Activated naive CD4-positive, alpha-beta T cell treated with anti-CD3 and anti-CD28 coated beads, Interleukin-2, amount 50 U/mL, for 72 hours (primary cell): ENCODE measurements around the gene SNRNP70. TPM values are rescaled to one million over a fixed set of nuclear protein-coding genes. Genes with fewer than 3 reads are reported as not detected.
A peak's percentile ranks its signal among the peaks of the same experiment; 100 is the strongest.
"Not testable (repeated sequence)": the region's sequence is repeated elsewhere in the genome, so short reads cannot be mapped to it uniquely, and the experiment has no call there.

ENCODE experiments used
- ATAC-seq, 2 donors: fragments of 150-1000 bp; cut with Tn5 transposase; 2 replicates each; pipeline ENCODE4 v1.10.0; 2021; ENCODE audit warnings: mild to moderate bottlenecking in 2 of 2, moderate library complexity in 2 of 2
- DNase-seq, 2 donors: peaks; one replicate each; pipeline ENCODE4 v3.0.0; 2021 to 2022; ENCODE audit warnings: low spot score in 2 of 2
- H3K27ac Mint-ChIP-seq, 2 donors: one replicate each; pipeline ENCODE4 v1.8.0; 2022; ENCODE audit warnings: mild to moderate bottlenecking in 2 of 2, mixed read lengths in 2 of 2
- H3K36me3 Mint-ChIP-seq, 2 donors: one replicate each; pipeline ENCODE4 v1.8.0; 2022; ENCODE audit warnings: mixed read lengths in 2 of 2
- H3K9me3 Mint-ChIP-seq, 2 donors: one replicate each; pipeline ENCODE4 v1.8.0; 2022; ENCODE audit warnings: mixed read lengths in 2 of 2
- total RNA-seq, 2 donors: library from RNA; stranded (reverse); gene quantifications; one replicate each; pipeline ENCODE4 v1.2.3, GENCODE V29; 2022

Gene SNRNP70
- total RNA-seq, 2 donors from 2014 or later: 127 to 233 TPM

- no peak for ATAC-seq
- H3K9me3 Mint-ChIP-seq: peaks cover 0 to 7% of the 10 kb centered on the region in 2 donors
Observed at GRCh38 chr19:49125025-49125731, 39.9 kb downstream of the SNRNP70 start.

GRCh38 chr19:49126575-49126974 is 41.3 kb downstream of the SNRNP70 start:
- Mint-ChIP-seq H3K27ac (no peak overlapping the region), H3K36me3 (peaks cover 0 to 7% of the 10 kb centered on the region in 2 donors), H3K9me3 (peaks cover 0 to 7% of the 10 kb centered on the region in 2 donors)
- no peak for DNase-seq
- no peak for ATAC-seq

More at GRCh38 chr19:49125025-49125731, 39.9 kb downstream of the SNRNP70 start:
- H3K27ac Mint-ChIP-seq: no peak overlapping the region
- no peak for DNase-seq
- H3K36me3 Mint-ChIP-seq: peaks cover 0 to 7% of the 10 kb centered on the region in 2 donors

GRCh38 chr19:49127225-49127624 is 42.0 kb downstream of the SNRNP70 start:
- not testable (repeated sequence) for H3K36me3 Mint-ChIP-seq, ATAC-seq, H3K9me3 Mint-ChIP-seq, DNase-seq, H3K27ac Mint-ChIP-seq

GRCh38 chr19:49127674-49128544 is 42.7 kb downstream of the SNRNP70 start:
- ATAC-seq: peak; percentile 94 to 96
- H3K36me3 Mint-ChIP-seq: peaks cover 0 to 7% of the 10 kb centered on the region in 2 donors
- DNase-seq: peak; percentile 95 to 97
- H3K9me3 Mint-ChIP-seq: peaks cover 0 to 7% of the 10 kb centered on the region in 2 donors
- H3K27ac Mint-ChIP-seq: peak overlapping the region; percentile 35 to 92

GRCh38 chr19:49128545-49129237 is 43.4 kb downstream of the SNRNP70 start:
- H3K36me3 Mint-ChIP-seq: peaks cover 0 to 7% of the 10 kb centered on the region in 2 donors
- ATAC-seq: no peak
- H3K9me3 Mint-ChIP-seq: peaks cover 0 to 7% of the 10 kb centered on the region in 2 donors
- DNase-seq: no peak
- peak overlapping the region in 1 of 2 donors; percentile 35 for H3K27ac Mint-ChIP-seq

GRCh38 chr19:49129238-49129583 is 44.0 kb downstream of the SNRNP70 start:
- Mint-ChIP-seq H3K36me3 (peaks cover 0 to 7% of the 10 kb centered on the region in 2 donors), H3K27ac (no peak overlapping the region), H3K9me3 (peaks cover 0 to 7% of the 10 kb centered on the region in 2 donors)
- DNase-seq (no peak), ATAC-seq (no peak)

- peaks cover 0 to 7% of the 10 kb centered on the region in 2 donors for H3K9me3 Mint-ChIP-seq
- ATAC-seq (no peak), DNase-seq (no peak)
- H3K36me3 Mint-ChIP-seq: peaks cover 0 to 16% of the 10 kb centered on the region in 2 donors
- H3K27ac Mint-ChIP-seq: no peak overlapping the region
Observed at GRCh38 chr19:49130325-49130724, 45.1 kb downstream of the SNRNP70 start.

- Mint-ChIP-seq H3K27ac (no peak overlapping the region), H3K9me3 (peaks cover 0 to 7% of the 10 kb centered on the region in 2 donors), H3K36me3 (peaks cover 0 to 12% of the 10 kb centered on the region in 2 donors)
- ATAC-seq: peak; percentile 3 to 53
- DNase-seq: no peak
Observed at GRCh38 chr19:49132974-49133609, 47.8 kb downstream of the SNRNP70 start.

DNA sequence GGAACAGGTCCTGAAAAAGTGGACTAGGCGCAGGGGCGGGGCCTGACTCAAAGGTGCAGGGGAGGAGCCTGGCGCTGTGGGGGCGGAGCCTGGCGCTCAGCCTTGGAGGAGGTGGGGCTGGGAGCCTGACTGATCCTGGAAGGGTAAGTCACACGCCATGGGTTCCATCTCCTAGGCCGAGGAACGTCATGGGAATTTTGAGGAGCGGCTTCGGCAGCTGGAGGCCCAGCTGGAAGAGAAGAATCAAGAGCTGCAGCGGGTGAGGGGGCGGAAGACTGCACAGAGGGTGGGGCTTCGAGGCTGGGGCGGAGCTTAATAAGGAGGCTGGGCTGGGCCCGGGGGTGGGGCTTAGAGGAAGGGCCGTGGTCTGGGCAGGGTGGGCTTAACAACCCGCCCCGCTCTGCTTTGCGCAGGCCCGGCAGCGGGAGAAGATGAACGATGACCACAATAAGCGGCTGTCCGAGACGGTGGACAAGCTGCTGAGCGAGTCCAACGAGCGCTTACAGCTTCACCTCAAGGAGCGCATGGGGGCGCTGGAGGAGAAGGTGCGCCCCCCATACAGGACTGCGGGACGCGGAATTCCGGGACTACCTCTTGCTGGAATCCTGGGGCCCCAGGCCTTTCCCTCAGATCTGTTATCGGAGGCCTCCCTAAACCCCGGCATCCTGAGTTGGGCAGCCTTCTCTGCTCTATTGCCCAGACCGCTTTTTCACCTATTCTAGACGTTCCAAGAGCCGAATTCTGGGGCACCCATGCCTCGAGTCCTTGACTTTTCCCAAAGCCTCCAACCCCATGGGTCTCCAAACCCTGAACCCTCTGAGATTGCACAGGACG is 48.6 kb downstream of the SNRNP70 start:
- peak; percentile 56 to 78 for ATAC-seq

DNA sequence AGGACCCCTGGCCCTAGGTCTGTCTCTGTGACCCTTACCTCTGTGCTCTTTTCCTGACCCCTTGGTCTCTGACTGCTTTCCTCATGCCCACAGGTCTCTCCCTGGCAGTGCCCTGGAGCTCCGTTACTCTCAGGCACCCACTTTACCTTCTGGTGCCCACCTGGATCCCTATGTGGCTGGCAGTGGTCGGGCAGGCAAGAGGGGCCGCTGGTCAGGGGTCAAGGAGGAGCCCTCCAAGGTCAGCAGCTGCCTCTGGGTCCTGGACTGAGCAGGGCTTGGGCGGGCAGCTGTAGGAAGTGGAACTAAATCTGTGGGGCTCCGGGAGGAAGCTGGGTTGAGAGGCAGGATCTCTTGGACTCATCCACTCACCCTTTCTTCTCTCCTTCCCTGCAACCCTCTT is 50.4 kb downstream of the SNRNP70 start:
- no peak for DNase-seq

More for the DNA sequence above, 48.6 kb downstream of the SNRNP70 start:
- H3K9me3 Mint-ChIP-seq: peaks cover 0 to 3% of the 10 kb centered on the region in 2 donors
- H3K27ac Mint-ChIP-seq: no peak overlapping the region
- peak in 1 of 2 donors; percentile 71 for DNase-seq
- H3K36me3 Mint-ChIP-seq: peaks cover 0 to 9% of the 10 kb centered on the region in 2 donors

GRCh38 chr19:49136771-49137171 is 51.5 kb downstream of the SNRNP70 start:
- no peak for ATAC-seq
- no peaks in the 10 kb centered on the region for H3K9me3 Mint-ChIP-seq
- no peak for DNase-seq
- H3K36me3 Mint-ChIP-seq: peaks cover 0 to 9% of the 10 kb centered on the region in 2 donors
- no peak overlapping the region for H3K27ac Mint-ChIP-seq

More for the DNA sequence above, 50.4 kb downstream of the SNRNP70 start:
- Mint-ChIP-seq H3K36me3 (peaks cover 0 to 9% of the 10 kb centered on the region in 2 donors), H3K9me3 (no peaks in the 10 kb centered on the region), H3K27ac (no peak overlapping the region)
- no peak for ATAC-seq

DNA sequence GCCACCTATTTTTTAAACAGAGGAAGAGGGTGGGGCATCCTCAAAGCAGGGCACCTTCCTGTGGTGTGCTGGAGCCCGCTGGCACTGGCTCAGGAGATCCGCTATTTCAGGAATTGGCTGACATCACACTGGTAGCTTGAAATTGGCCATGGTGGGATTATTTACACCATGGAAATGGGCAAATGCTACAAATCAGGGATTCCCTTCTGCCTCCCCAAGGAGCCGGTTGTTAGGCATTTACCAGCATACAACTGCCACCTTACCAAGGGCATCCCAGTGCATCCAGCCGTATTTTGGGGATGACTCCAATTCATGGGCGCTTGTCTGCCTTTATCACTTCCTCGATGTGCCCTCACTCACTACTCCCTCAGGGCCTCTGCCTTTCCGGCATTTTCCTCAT is 55.7 kb downstream of the SNRNP70 start:
- no peak for DNase-seq
- Mint-ChIP-seq H3K36me3 (no peaks in the 10 kb centered on the region), H3K27ac (no peak overlapping the region), H3K9me3 (no peaks in the 10 kb centered on the region)
- no peak for ATAC-seq

DNA sequence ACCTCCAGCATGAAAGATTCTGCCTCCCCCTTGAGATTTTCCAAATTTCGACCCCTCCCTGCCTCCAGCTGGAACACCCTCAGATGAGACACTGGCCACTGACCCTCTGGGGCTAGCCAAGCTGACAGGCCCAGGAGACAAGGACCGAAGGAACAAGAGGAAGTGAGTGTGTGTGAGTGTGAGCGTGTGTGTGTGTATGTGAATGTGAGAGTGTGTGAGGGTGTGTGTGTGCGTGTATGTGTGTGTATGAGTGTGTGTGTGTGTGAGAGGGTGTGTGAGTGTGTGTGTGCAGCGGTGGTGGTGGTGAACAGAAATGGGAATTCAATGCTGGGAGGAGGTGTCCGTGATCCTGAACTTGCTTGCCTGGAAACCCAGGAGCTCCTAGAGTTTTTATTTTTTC is 56.1 kb downstream of the SNRNP70 start:
- no peak overlapping the region for H3K27ac Mint-ChIP-seq
- no peak for ATAC-seq
- H3K36me3 Mint-ChIP-seq: no peaks in the 10 kb centered on the region
- no peaks in the 10 kb centered on the region for H3K9me3 Mint-ChIP-seq
- no peak for DNase-seq

GRCh38 chr19:49142866-49143335 is 57.6 kb downstream of the SNRNP70 start:
- Mint-ChIP-seq H3K9me3 (no peaks in the 10 kb centered on the region), H3K27ac (no peak overlapping the region)
- peak; percentile 91 to 96 for ATAC-seq

More at GRCh38 chr19:49142866-49143335, 57.6 kb downstream of the SNRNP70 start:
- H3K36me3 Mint-ChIP-seq: no peaks in the 10 kb centered on the region
- DNase-seq: peak in 1 of 2 donors; percentile 78
